HT1080 (cell line): Measurements from ENCODE around the gene PROSER3. TPM values are rescaled to one million over a fixed set of nuclear protein-coding genes. Genes with fewer than 3 reads are reported as not detected.
A peak's percentile ranks its signal among the peaks of the same experiment; 100 is the strongest.
"Not testable (repeated sequence)": the region's sequence is repeated elsewhere in the genome, so short reads cannot be mapped to it uniquely, and the experiment has no call there.

ENCODE experiments used
- DNase-seq: peaks from one replicate; pipeline ENCODE4 v3.0.0-alpha.2; 2015; ENCODE audit warnings: low read depth
- total RNA-seq: library from RNA; depleted of rRNA; stranded (reverse); fragments of >200 nt; shearing (Covaris generic); gene quantifications from 2 replicates; pipeline ENCODE4 v1.2.3, GENCODE V29; 2014

PROSER3 gene
- total RNA-seq, 1 experiment from 2014 or later = 10.8 TPM

DNA sequence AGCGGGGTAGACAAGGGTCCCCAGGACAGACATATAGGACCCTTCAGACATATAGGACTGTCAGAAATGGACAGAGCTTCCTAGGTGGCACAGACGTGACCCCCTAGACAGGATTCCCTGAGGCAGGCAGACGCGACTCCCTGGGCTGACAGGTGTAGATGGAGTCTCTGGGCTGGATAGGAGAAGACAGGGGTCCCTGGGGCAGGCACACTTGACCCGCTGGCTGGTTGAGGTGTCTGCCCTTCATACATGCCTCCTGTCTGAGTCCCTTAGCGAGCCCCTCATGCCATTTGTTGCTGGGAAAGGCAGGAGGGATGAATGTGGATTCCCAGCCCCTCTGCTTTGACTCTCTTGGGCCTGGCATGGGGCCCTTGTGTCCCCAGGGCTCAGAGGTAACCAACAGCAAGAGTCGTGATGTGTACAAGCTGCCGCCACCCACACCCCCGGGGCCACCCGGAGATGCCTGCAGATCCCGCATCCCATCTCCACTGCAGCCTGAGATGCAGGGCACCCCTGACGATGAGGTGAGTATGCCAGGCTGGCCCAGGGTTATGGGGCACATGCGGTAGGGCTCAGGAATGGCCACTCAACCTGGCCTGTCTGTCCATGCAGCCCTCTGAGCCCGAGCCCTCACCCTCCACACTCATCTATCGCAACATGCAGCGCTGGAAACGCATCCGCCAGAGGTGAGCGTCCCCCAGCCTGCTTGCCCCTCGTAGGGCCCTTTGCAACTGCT, 4.2 kb upstream of the PROSER3 start:
- DNase-seq = no peak

DNA sequence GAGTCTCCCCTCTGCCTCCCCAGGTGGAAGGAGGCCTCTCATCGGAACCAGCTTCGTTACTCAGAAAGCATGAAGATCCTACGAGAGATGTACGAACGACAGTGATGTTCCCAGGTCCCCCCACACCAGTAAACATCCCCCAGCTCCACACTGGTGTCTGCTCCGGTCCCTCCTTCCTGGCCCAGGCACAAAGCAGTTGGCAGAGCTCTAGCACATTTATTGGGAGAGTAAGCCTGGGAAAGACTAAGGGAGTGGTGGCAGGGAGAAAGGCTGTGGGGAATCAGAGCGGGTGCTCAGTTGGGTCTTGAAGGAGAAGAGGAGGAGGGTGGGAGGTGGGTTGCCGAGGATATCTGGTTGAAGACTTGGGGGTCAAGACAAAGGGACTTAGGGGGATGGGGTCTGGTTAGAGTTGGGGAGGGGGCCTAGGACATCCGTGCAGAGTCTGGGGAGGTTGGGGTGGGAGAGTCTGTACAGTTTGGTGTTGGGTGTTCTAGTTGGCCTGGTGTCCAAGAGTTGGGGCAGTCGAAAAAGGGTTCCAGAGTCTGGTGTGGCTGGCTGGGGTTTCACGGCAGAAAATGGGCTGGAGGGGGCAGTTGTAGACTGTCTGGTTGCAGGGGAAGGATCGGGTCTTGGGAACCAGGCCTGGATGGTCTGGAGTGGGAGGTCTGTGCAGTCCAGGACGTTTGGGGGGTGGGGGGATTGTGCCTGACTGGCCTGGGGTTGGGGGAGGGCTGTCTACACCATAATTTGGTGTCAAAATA, 3.4 kb upstream of the PROSER3 start:
- no peak for DNase-seq

DNA sequence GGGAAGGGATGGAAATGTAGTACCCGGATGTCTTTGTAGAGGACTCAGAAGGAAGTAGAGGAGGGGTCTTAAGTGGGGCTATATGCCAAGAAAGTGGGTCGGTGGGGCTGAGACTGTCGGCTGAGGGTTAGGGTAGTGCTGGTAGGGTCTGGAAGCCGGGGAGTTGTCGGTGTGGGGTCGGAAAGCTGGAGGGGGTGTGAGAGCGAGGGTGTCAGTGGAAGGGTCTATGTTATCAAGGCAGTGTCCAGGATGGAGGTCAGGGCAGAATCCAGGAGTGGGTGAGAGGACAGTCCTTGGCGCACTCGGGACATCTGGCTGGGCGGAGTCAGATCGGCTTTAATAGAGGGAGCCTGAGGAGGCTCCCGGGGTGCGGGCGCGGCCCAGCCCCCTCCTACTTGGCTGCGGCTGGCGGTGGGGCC, 2.8 kb upstream of the PROSER3 start:
- DNase-seq = no peak

DNA sequence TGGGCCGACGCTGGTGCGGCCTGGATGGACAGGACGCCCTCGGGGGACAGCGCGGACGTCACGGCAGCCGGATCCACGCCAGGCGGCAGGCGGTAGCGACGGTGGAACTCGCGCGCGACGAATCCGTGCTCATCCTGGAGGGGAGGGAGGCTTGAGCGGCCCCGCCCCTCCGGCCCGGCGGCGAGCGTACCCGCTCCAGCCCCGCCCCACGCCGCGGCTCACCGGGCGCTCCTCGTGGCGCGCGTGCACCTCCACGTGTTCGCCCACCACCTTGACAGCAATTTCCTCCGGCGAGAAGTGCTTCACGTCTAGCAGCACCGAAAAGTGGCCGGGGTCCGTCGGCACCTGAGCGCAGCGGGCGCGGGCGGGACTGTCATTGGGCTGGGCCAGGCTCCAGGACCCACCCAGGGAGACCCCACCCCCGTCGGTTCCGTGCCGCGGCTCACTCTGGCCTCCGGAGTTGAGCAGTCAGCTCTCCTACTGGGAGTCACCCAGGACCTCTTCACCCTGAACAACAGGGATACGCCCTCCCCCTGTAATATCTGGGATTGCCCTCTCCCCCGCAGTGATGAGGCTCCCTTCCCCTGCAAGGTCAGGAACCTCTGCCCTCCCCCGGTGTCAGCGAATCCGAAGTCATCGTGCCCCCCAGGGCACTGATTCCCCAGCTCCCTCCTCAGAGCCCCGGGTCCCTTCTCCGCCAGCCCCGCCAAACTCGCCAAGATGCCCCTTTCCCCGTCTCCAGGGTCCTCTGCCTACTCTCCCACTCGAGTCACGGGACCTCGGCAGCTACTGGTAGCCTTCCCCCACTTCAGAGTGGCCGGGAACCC, 2.2 kb upstream of the PROSER3 start:
- no peak for DNase-seq

DNA sequence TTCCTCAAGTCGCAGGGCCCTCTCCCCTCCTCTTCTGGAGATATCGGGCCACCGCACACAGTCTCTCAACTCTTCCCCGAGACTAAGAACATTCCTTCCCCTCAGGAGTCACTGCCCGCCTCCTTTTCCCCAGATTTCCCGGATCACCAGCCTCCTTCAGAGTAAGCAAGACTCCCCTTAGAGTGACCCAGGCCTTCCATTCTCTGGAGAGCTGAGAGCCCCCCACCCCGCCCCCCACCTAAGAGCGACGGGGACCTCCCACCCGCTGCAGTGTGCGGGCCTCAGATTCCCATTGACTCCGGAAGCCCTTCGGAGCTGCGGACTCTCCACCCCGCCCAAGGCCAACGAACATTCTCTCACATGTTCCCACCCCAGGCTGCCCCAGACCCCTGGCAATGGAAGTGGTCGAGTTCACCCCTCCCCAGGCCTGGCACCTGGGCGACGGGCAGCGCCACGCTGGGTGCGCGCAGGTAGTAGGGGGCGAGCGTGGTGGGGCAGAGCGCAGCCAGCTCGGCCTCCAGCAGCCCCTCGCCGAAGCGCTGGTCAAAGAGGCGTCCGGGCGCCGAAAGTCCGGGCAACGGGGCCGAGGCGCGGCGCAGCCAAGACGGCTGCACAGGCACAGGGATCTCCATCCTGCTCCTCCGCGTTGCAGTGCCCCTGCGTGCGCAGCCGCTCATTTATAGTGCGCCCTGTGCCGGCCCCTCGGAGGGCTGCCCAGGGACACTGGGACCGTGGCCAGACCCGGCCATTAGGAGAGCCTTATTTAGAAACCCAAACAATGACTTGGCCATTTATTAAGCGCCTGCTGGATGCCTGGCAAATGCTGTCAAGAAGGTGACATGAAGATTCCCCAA, 1.4 kb upstream of the PROSER3 start, which contains the start of gene HSPB6:
Gene HSPB6, minus strand, starts transcription at position 653 of the 854 bp plus-strand sequence. Its CDS starts 21 bp downstream, at position 632.
- DNase-seq = no peak

DNA sequence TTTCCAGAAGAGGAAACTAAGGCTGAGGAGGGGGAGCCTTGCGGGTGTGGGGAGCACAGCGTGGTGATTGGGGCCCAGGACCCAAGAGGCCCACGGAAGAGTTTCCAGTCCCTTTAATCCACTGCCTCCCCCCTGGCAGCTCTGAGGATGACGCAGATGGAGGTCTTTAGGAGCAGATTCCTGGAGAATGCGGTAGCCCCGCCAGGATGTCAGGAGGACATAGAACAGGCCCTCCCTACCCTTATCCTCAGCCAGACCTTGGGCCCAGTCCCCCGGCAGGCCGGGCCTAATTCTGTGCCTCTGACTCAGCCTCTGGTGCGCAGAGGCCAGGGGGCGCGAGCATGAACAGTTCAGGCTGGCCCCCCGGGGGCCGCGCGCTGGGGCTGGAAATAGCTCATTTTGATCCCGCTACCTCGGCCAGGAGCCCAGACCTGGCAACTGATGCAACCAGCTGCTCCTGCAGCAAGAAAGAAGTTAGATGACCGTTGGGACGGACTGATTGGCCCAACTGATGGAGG, 686 bp upstream of the PROSER3 start:
- peak; percentile 72 for DNase-seq

DNA sequence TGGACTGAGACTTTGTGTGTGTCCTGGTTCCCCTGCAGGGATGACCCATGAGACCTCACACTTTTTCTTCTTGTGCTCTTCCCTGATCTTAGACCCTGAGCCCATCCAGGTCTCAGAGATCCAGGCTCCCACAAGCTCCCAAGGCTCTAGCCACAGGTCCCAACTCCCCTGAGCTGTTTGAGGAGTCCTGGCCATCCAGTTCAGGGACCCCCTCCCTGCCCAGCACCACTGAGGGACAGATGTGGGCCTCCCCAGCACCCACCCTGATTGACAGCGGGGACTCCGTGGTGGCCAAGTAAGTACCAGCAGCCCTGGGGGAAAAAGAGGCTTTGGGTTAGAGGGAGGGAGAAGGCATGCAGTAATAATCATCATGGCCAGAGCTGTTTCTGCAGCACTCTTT, 1.7 kb downstream of the PROSER3 start:
- DNase-seq = no peak

DNA sequence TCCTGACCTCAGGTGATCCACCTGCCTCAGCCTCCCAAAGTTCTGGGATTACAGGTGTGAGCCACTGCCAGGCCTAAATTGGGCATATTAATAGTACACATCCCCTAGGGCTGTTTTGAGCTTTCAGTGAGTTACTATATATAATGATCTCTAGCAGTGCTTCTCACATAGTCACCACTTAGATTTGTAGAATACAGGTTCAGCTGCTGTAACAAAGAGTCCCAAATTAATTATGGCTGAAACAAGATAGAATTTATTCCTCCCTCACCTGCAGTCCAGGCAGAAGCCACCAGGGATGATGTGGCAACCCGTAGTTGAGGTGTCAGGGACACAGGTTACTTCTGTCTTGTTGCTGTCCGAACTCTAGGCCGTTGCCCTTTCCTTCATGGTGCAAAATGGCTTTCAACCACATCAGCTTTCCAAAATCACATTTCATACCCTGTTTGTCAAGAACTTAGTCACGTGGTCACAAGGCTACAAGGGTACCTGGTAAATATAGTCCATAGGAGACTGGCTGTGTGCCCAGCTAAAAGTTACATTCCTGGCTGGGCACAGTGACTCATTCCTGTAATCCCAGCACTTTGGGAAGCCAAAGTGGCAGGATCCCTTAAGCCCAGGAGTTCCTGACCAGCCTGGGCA, 2.9 kb downstream of the PROSER3 start:
- DNase-seq = peak; percentile 49

DNA sequence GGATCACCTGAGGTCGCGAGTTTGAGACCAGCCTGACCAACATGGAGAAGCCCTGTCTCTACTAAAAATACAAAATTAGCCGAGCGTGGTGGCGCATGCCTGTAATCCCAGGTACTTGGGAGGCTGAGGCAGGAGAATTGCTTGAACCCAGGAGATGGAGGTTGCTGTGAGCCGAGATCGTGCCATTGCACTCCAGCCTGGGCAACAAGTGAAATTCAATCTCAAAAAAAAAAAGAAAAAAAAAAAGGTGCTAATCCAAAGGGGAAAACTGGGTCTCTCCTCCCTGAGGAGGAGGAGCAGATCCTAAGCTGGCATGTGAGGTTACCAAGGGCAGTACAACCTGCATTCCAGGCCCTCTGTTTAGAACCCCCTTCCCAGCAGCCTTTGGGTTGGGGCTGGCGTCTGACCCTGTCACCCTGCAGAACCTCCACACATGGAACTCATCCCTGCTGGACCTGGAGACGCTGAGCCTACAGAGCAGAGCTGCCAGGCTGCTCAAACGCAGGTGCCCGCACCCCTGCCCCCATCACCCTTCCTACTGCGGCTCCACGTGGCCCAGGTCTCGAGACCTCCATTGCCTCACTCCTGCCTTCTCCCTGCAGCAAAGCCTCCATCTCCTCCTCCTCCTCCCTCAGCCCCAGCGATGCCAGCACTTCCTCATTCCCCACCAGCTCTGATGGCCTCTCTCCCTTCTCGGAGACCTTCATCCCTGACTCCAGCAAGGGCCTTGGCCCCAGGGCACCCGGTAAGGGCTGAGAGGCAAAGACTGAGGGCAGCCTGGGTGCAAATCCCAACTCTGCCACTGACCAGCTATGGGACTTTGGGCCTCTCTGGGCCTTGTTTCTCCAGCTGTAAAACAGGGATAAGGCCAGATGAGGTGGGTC, 6.7 kb downstream of the PROSER3 start:
- no peak for DNase-seq

DNA sequence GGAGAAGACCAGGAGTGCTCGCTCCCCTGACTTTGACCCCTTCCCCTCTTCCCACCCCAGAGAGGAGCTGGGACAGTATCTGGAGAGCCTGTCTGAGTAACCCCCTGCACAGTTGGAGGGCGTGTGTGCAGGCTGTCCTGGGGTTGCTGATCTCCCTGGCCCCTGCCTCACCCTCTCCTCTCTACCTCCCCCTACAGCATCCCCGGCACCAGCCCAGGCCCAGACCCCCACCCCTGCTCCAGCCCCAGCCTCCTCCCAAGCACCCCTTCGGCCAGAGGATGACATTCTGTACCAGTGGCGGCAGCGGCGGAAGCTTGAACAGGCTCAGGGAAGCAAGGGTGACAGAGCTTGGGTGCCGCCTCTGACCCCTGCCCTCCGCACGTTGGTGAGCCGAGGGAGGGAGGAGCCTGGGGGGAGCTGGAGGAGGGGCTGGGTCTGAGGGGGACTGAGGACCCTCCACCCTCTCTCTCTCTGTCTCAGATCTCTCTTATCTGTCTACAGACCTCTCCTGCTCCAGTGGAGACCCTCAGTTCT, 8.7 kb downstream of the PROSER3 start:
- no peak for DNase-seq

DNA sequence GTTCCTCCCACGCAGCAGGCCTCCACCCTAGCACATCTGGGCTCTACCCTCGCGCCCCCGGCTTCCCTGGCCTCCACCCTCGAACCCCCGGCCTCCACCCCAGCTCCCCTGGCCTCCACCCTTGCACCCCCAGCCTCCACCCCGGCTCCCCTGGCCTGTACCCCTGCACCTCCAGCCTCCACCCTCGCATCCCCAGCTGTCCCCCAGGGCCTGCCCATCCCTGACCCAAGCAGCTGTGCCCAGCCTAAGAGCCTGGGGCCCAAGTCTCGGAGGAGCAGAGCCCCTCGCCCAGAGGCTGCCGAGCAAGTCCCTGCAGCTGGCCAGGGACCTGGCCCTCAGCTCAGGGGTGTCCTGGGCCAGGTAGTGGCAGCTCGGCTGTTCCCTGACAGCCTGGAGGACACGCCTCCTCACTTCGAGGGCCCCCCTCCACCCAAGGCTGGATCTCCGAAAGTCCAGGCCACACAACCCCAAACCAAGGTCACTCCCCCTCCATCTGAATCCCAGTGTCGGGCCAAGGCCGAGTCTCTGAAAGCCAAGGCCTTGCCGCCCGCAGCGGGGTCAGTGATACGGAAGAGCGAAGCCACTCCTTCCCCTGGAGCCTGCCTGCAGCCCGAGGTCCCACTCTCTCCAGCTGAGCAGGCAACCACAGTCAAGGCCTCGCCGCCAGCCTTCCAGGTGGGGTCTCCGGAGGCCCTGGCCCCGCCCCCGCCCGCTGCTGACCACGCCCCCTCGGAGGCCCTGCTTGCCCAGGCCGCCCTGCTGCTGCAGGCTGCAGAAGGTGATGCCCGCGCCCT, 9.5 kb downstream of the PROSER3 start:
- DNase-seq = no peak

DNA sequence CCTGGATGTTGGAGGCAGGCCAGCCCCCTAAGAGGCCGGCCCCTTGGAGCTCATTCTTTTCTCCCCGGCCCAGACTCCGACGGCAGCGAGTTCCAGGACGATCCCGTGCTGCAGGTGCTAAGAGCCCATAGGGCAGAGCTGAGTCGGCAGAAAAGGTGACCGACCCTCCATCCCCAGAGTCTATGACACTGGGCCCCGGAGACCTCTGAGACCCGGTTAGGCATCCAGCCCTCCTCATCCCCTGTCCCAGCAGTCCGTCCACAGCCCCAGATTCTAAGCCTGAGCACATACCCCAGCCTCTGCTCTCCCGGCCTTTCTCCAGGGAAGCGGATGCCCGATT, 10.1 kb downstream of the PROSER3 start:
- DNase-seq = no peak

DNA sequence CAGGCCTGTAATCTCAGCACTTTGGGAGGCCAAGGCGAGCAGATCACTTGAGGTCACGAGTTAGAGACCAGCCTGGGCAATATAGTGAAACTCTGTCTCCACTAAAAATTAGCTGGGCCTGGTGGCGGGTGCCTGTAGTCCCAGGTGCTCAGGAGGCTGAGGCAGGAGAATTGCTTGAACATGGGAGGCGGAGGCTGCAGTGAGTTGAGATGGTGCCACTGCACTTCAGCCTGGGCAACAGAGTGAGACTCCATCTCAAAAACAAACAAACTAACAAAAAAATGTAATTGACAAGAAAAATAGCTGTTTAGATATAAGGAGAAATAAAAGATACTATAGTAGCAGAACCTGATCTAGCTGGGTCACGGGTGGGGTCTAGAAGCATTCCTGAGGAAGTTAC, 14.4 kb downstream of the PROSER3 start:
- DNase-seq = not testable (repeated sequence)

DNA sequence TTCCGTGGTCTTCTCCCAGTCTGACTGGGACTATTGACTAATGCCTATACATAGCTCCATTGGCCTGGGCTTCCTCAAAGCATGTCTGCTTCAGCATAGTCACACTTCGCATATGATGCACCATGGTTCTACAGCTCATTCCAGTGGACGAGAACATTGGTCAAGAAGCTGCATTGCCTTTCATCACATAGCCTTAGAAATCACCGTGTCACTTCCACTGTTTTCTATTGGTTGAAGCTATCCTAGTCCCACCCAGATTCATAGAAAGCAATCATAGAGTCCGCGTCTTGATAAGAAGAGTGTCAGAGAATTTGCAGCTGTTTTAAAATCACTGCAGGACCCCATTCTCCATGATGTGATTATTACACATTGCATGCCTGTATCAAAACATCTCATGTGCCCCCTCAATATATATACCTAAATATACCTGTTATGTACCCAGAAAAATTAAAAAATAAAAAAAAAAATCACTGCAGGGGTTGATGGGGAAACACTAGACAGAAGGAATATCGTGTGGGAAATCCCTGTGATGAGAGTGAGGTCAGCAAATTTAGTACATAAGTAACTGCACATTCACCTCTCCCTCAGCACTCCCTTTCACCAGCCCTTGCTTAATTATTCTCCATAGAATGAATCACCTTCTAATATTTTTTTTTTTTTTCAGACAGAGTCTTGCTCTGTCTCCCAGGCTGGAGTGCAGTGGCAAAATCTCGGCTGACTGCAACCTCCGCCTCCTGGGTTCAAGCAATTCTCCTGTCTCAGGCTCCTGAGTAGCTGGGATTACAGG, 15.2 kb downstream of the PROSER3 start:
- no peak for DNase-seq

DNA sequence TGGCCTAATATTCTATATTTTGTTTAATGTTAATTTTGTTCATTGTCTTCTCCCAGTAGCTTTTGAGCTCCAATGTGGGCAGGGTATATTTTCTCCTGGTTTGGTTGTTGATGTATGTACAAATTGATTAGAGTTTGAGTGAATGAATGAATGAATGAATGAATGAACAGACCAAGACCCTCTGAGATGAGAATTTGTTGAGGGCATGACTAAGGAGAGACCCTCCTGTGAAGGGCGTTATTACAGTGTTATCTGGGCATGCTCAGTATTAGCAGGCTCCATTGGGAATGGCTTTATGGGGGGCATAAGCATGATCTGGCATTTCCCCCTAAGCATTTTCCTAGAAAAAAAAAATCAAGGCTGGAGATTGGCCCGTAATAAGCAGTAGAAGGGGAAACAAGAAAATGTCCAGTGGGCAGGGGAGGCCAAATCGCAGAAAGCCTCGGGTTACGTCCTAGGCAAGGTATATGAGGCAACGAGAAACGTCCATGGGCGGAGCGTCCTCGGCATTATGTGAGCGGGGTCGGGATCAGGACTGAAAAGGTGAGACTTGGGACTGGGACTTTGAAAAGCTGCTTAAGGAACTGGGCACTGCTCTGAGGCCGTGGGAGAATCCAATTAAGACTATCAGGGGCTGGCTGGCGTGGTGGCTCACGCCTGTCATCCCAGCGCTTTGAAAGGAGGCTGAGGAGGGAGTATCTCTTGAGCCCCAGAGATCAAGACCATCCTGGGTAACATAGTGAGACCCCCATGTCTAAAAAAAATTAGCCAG, 16.5 kb downstream of the PROSER3 start:
- DNase-seq = no peak

DNA sequence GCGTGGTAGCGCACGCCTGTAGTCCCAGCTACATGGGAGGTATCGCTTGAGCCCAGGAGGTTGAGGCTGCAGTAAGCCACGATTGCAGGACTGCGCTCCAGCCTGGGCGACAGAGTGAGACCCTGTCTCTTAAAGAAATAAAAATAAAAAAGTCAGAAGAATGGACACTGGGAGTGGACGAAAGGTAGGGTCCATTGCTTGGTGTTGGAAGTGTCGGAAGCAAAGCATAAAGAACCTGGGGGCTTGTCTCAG, 17.0 kb downstream of the PROSER3 start:
- DNase-seq = no peak
